ENCODE measurements around the gene HOXC6.
"Not testable (repeated sequence)": the region's sequence is repeated elsewhere in the genome, so short reads cannot be mapped to it uniquely, and the experiment has no call there.

The HOXC6 gene

DNA sequence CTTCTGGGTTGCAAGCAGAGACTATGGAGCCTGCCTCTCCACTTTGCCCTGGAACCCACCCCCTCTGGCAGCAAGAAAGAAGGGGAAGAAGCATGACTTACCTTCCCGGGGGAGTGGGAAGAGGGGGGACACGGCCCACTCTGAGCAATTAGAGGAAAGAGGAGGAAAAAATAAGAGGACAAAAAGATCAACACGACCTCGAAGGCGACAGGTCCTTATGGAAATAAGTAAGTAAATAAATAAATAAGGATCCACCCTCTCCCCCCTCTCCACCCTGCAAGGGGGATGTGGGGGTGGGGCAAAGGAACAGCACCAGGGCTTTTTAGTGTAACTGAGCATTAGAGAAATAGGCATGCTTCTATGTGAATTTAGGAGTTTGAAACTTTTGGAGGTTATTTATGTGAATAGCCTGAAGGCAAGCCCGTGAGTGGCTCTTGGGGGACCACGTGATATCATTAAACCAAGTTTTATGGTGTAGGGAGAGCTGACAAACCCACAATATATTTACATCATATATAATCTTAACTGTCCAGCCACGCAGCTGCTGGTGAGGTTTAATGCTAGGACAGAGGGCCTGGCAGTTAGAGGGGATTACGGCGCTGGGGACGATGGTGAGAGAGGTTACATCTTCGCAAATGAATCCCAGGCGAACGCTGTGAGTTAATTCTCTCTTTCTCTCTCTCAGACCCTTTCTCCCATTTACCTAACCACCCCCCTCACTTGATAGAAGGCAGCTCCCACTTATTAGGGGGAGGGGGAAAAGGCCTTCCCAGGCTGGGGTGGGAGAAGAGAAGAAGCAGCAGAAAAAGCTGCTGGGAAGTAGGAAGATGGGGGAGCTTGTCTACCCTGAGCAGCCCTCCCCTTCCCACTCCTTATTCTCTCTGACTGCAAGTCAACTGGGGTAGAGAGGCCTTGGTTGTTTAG lies 9.4 kb downstream of the HOXC6 start:
- DNase-seq (ENCODE audit: low read depth): no peak
- Histone ChIP-seq H3K9me3 (ENCODE audit: control insufficient read depth, low read length) (no peaks in the 10 kb centered on the region), H3K4me3 (ENCODE audit: low read length) (no peak overlapping the region), H3K4me1 (ENCODE audit: control insufficient read depth, insufficient read depth, low read length) (peaks cover 62% of the 10 kb centered on the region), H3K9ac (ENCODE audit: low read length) (peak overlapping the region; percentile 32), H3K36me3 (ENCODE audit: control insufficient read depth, insufficient read depth, low read length, severe bottlenecking) (no peaks in the 10 kb centered on the region), H3K27me3 (replicated peaks; ENCODE audit: control insufficient read depth, insufficient read depth, low read length) (no peaks in the 10 kb centered on the region)

DNA sequence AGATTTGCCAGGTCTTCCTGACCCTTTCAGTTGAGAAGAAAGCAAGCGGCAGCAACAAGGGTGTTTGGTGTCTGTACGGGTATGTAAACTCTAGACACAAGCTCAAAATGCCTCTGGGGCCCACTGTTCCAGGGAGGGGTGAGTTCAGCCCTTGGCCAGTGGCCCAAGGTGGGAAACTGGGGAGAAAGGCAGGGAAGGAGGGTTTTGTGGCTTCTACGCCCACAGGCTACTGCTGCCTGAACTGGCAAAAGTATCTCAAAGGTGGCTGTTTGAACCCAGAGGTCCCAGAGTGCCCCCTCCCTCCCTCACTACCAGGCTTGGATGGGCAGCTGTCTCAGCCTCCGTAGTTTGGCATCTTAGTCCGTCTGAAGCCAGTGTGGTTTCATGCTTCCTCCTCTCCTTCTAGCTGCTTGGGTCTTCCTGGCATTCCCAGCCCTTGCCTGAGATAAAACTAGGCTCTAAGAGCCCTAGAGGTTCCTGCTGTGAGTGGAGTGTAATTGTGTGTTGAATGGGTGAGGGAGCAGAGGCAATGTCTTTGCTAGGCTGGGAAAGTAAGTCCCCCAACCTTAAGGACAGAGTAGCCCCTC lies 10.1 kb downstream of the HOXC6 start:
- no peaks in the 10 kb centered on the region for H3K27me3 ChIP-seq (replicated peaks; ENCODE audit: control insufficient read depth, insufficient read depth, low read length)
- H3K9ac ChIP-seq (ENCODE audit: low read length): peak overlapping the region; percentile 32
- no peaks in the 10 kb centered on the region for H3K9me3 ChIP-seq (ENCODE audit: control insufficient read depth, low read length)
- no peak for DNase-seq (ENCODE audit: low read depth)
- H3K4me1 ChIP-seq (ENCODE audit: control insufficient read depth, insufficient read depth, low read length): peaks cover 62% of the 10 kb centered on the region
- no peaks in the 10 kb centered on the region for H3K36me3 ChIP-seq (ENCODE audit: control insufficient read depth, insufficient read depth, low read length, severe bottlenecking)
- H3K4me3 ChIP-seq (ENCODE audit: low read length): peak overlapping the region; percentile 69

DNA sequence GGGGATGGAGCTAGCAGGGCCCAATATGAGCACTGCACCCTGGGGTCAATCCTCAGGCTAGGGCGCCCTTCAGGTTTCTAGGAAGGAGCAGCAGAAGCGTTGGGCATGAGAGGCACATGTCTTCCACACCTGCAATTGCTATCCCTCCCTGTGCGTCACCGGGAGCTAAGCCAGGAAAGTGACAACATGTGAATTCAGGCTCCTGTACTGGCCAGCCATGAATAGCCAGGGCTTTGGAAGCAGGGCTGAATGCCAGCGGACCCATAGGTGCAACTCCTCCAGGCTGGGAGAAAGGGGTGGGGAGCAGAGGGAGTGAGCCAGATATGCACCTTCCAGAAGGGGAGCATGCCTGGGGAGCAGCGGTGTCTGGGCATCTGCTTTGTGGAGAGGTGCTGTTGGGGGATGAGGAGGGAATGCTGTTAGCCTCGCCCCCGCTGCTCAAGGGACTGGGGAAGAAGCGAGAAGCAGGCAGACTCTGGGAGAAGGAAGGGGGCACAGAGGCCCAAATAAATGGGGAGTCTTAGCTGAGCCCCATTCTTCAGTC lies 10.7 kb downstream of the HOXC6 start:
- Histone ChIP-seq H3K9ac (ENCODE audit: low read length) (peak overlapping the region; percentile 66), H3K9me3 (ENCODE audit: control insufficient read depth, low read length) (no peaks in the 10 kb centered on the region), H3K36me3 (ENCODE audit: control insufficient read depth, insufficient read depth, low read length, severe bottlenecking) (no peaks in the 10 kb centered on the region), H3K27me3 (replicated peaks; ENCODE audit: control insufficient read depth, insufficient read depth, low read length) (no peaks in the 10 kb centered on the region), H3K4me1 (ENCODE audit: control insufficient read depth, insufficient read depth, low read length) (peaks cover 67% of the 10 kb centered on the region), H3K4me3 (ENCODE audit: low read length) (peak overlapping the region; percentile 69)
- no peak for DNase-seq (ENCODE audit: low read depth)

DNA sequence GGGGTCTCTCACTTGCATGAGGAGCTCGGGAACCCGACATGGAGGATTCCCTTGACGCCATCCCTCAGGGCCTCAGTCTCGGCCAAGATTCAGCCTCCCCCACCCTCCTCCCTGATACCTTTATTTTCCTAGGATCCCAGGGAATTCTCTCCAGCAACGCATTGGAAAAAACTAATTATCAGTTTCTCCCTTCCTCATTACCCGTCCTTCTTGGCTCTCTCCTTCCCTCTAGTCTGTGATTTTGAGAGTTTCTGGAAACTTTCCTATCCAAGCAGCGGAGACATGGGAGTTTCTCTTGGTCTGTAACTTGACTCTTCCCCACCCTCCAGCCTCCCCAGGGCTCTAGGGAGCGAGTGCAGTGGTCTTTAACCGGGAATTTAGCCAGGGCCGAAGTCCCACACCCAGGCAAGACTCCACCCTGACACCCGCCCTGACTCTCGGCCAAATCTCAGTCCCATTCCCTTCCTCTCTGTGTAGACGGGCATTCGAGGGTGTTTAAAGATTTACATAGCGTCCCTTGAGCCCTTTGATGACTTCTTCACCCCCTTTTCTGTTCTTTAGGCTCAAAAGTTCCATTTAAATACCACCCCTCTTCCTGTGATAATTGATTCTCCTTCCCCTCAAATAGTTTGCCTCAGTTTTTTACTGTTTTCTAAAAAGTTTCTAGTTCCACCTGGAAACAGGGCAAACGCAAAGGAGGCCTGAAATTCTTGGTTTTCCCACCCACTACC lies 11.3 kb downstream of the HOXC6 start:
- Histone ChIP-seq H3K9ac (ENCODE audit: low read length) (peak overlapping the region; percentile 66), H3K36me3 (ENCODE audit: control insufficient read depth, insufficient read depth, low read length, severe bottlenecking) (no peaks in the 10 kb centered on the region), H3K27me3 (replicated peaks; ENCODE audit: control insufficient read depth, insufficient read depth, low read length) (no peaks in the 10 kb centered on the region), H3K9me3 (ENCODE audit: control insufficient read depth, low read length) (no peaks in the 10 kb centered on the region), H3K4me1 (ENCODE audit: control insufficient read depth, insufficient read depth, low read length) (peaks cover 66% of the 10 kb centered on the region), H3K4me3 (ENCODE audit: low read length) (peak overlapping the region; percentile 69)
- no peak for DNase-seq (ENCODE audit: low read depth)

DNA sequence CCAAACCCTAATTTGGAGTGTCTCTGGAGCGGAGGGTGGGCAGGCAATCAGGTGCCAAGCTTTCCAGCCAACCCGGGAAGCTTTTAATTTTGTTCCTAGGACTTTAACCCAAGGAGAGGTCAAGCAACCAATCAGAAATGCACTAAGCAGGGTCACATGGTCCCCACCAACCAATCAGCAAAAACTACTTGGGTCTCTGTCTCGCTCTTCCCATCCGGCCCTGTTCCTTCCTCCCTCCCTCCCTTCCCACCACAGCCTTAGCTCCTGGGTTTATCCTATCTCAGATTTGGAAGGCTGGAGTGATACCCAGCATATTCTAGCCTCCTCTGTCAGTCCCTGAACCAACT lies 11.9 kb downstream of the HOXC6 start:
- DNase-seq (ENCODE audit: low read depth): no peak
- no peaks in the 10 kb centered on the region for H3K9me3 ChIP-seq (ENCODE audit: control insufficient read depth, low read length)
- H3K4me3 ChIP-seq (ENCODE audit: low read length): peak overlapping the region; percentile 69
- no peaks in the 10 kb centered on the region for H3K27me3 ChIP-seq (replicated peaks; ENCODE audit: control insufficient read depth, insufficient read depth, low read length)
- peaks cover 60% of the 10 kb centered on the region for H3K4me1 ChIP-seq (ENCODE audit: control insufficient read depth, insufficient read depth, low read length)
- H3K9ac ChIP-seq (ENCODE audit: low read length): peak overlapping the region; percentile 66
- no peaks in the 10 kb centered on the region for H3K36me3 ChIP-seq (ENCODE audit: control insufficient read depth, insufficient read depth, low read length, severe bottlenecking)

DNA sequence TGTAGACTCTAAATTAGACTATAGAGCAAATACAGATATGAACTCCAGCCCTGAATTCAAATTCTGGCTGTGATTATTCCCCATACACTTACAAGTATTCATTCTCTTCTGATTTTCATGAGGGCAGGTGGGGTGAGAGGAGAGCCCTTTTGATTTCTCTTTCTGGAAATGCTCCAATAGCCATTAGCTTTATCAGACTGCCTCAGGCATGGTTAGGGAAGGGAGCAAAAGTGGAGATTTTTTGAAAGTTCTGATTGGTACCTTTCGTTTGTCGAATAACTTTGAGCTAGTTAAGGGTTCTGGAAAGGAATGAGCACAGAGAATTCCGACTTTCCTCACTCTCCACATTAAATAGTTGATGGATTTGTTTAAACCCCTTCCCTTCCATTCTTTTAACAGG lies 12.4 kb downstream of the HOXC6 start:
- H3K9me3 ChIP-seq (ENCODE audit: control insufficient read depth, low read length): no peaks in the 10 kb centered on the region
- H3K4me3 ChIP-seq (ENCODE audit: low read length): peak overlapping the region; percentile 69
- peaks cover 55% of the 10 kb centered on the region for H3K4me1 ChIP-seq (ENCODE audit: control insufficient read depth, insufficient read depth, low read length)
- no peaks in the 10 kb centered on the region for H3K27me3 ChIP-seq (replicated peaks; ENCODE audit: control insufficient read depth, insufficient read depth, low read length)
- no peaks in the 10 kb centered on the region for H3K36me3 ChIP-seq (ENCODE audit: control insufficient read depth, insufficient read depth, low read length, severe bottlenecking)
- no peak for DNase-seq (ENCODE audit: low read depth)
- no peak overlapping the region for H3K9ac ChIP-seq (ENCODE audit: low read length)

DNA sequence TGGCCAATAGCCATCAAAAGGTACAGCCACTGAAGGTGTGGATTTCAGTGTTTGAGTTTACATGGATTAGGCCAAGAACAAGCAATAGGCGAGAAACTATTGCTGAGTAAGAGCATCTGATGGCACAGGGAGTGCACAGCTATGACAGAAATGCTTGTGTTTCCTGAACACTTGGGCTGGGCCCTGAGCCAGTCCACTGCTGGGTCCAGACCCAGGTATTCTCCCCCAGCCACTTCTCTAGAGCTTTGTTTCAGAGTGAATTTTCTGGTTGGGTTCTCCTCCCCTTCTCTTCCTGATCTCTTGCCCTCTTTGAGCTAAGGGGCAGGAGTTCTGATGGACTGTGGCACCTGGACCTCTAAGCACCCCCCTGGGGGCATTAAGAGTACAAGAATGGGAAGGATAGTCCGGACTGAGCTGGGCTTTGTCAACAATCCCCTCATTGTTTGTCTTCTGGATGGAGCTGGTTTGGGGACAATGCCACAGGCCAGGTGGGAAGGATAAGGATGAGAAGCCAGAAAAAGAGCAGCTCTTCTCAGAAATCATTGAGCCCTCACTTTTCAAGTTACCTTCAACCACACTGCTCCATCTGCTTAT lies 13.0 kb downstream of the HOXC6 start:
- Histone ChIP-seq H3K36me3 (ENCODE audit: control insufficient read depth, insufficient read depth, low read length, severe bottlenecking) (no peaks in the 10 kb centered on the region), H3K4me3 (ENCODE audit: low read length) (no peak overlapping the region), H3K9me3 (ENCODE audit: control insufficient read depth, low read length) (no peaks in the 10 kb centered on the region), H3K9ac (ENCODE audit: low read length) (no peak overlapping the region), H3K4me1 (ENCODE audit: control insufficient read depth, insufficient read depth, low read length) (peaks cover 52% of the 10 kb centered on the region), H3K27me3 (replicated peaks; ENCODE audit: control insufficient read depth, insufficient read depth, low read length) (no peaks in the 10 kb centered on the region)
- no peak for DNase-seq (ENCODE audit: low read depth)

DNA sequence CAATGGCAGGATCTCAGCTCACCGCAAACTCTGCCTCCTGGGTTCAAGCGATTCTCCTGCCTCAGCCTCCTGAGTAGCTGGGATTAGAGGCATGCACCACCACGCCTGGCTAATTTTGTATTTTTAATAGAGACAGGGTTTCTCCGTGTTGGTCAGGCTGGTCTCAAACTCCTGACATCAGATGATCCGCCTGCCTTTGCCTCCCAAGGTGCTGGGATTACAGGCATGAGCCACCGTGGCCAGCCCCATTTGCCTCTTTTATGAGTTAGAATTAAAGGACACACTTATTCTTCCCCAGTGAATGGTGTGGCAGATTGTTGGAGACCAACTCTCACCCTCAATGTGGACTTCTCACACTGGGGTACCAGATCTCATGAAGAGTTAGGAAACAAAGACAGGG lies 13.8 kb downstream of the HOXC6 start:
- not testable (repeated sequence) for H3K27me3 ChIP-seq (replicated peaks; ENCODE audit: control insufficient read depth, insufficient read depth, low read length); H3K4me3 ChIP-seq (ENCODE audit: low read length); H3K9me3 ChIP-seq (ENCODE audit: control insufficient read depth, low read length); DNase-seq (ENCODE audit: low read depth); H3K9ac ChIP-seq (ENCODE audit: low read length); H3K36me3 ChIP-seq (ENCODE audit: control insufficient read depth, insufficient read depth, low read length, severe bottlenecking)
- H3K4me1 ChIP-seq (ENCODE audit: control insufficient read depth, insufficient read depth, low read length): peaks cover 43% of the 10 kb centered on the region

DNA sequence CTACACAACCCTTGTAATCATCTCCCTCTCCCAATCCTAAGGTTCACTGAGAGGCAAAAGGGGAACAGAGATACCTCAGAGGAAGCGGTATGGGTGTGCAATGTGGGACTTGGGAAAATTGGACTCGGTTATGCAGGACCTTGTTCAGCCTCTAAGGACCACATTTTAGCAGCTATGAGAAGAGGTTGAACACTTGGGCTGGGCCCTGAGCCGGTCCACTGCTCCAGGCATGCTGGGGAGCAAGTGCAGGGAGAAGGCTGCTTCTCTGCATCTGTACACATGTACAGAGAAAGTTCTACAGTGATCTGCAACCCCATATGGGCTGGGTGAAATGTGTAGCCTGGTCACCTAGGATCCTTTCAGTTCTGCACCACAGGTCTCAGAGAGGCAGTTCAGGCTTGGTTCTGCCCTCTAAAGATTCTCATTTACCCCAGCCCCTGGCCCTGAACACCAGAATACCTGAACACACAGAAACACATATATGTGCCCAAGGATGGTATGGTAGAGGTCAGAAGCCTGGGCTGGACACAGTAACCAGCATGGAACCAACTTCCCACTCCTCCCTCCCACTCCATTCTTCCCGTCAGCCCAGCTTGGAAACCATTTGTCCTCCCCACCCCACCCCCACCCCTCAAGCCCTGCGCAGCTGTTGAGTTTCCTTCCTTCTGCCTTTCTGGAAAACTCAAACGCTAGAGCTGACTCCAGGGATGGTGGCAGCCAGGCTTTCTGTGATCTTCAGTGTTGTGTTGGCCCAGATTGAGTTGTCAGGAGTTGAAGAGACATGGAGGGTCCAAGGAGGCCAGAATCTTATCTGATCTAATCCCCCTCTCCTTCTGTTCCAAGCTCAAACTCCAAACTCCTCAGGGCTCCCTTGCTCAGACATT lies 15.0 kb downstream of the HOXC6 start:
- no peaks in the 10 kb centered on the region for H3K36me3 ChIP-seq (ENCODE audit: control insufficient read depth, insufficient read depth, low read length, severe bottlenecking)
- no peak for DNase-seq (ENCODE audit: low read depth)
- no peak overlapping the region for H3K9ac ChIP-seq (ENCODE audit: low read length)
- no peaks in the 10 kb centered on the region for H3K27me3 ChIP-seq (replicated peaks; ENCODE audit: control insufficient read depth, insufficient read depth, low read length)
- H3K4me3 ChIP-seq (ENCODE audit: low read length): no peak overlapping the region
- H3K9me3 ChIP-seq (ENCODE audit: control insufficient read depth, low read length): no peaks in the 10 kb centered on the region
- peaks cover 31% of the 10 kb centered on the region for H3K4me1 ChIP-seq (ENCODE audit: control insufficient read depth, insufficient read depth, low read length)

DNA sequence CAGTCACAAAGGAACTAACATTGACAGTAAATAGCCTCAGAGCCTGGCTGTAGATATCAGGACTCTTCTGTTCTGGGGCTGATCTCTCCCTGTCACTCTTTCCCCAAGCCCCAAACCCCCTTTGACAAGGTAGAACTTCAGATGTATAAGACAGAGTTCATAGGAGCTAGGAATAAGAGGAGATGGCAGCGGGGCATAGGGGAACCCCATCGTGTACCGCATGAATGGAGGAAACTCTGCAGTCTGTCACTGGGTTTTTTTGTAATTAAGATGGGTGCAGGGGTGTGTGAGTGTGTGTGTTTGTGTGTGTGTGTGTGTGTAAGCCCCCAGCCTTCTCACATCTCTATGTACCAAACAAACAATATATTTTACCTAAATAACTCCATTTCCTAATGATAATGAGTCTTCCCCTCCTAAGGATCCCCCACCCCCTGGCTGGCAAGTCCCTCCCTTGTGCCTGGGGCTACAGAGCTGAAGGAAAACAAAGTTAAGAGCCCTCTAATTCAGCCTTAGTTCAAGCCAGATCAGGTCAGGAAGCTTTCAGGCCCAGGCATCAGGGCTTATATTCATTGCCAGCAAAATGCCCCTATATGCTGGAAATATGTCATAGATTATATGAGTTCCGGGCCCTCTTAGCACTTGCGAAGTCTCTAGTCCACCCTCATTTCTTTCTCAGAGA lies 16.3 kb downstream of the HOXC6 start:
- H3K36me3 ChIP-seq (ENCODE audit: control insufficient read depth, insufficient read depth, low read length, severe bottlenecking): no peaks in the 10 kb centered on the region
- peaks cover 21% of the 10 kb centered on the region for H3K4me1 ChIP-seq (ENCODE audit: control insufficient read depth, insufficient read depth, low read length)
- no peak overlapping the region for H3K9ac ChIP-seq (ENCODE audit: low read length)
- no peaks in the 10 kb centered on the region for H3K9me3 ChIP-seq (ENCODE audit: control insufficient read depth, low read length)
- DNase-seq (ENCODE audit: low read depth): no peak
- no peaks in the 10 kb centered on the region for H3K27me3 ChIP-seq (replicated peaks; ENCODE audit: control insufficient read depth, insufficient read depth, low read length)
- no peak overlapping the region for H3K4me3 ChIP-seq (ENCODE audit: low read length)
